ENCODE data around the gene ZNF132.

Gene ZNF132

DNA sequence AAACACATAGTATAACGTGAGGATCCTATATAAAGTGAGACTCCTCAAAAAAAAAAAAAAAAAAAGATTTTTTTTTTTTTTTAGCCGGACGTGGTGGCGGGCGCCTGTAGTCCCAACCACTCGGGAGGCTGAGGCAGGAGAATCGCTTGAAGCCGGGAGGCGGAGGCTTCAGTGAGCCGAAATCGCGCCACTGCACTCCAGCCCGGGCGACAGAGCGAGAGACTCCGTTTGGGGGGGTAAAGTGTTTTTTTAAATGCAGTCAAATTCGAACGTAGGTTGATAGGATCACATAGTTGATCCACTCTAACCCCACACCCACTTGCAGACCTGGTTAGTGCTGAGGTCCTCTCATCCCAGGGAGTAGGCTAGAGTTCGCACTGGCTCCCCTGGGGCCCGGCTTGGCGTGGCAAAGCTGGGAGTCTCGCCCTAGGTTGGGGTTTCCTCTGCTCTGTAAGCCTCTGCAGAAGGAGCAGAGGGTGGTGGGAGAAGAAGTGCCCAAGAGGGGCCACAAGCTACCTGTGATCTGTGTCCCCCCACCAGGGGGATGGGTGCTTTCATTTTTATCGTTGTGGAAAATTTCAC, 38.0 kb downstream of the ZNF132 start:
- DNase-seq (ENCODE audit: low spot score in 2 of 2) = no peak
- ATAC-seq = no peak
- Mint-ChIP-seq H3K4me3 (peak overlapping the region; percentile 88), H3K36me3 (peaks cover 15% of the 10 kb centered on the region), H3K4me1 (peaks cover 23% of the 10 kb centered on the region), H3K27ac (peak overlapping the region; percentile 96), H3K9me3 (no peaks in the 10 kb centered on the region)

GRCh38 chr19:58400916-58401839, 38.8 kb downstream of the ZNF132 start:
- peak; percentile 97 to 99 for DNase-seq (ENCODE audit: low spot score in 2 of 2)
- Mint-ChIP-seq H3K9me3 (no peaks in the 10 kb centered on the region), H3K27ac (peak overlapping the region; percentile 96), H3K4me1 (peaks cover 15% of the 10 kb centered on the region), H3K36me3 (peaks cover 15% of the 10 kb centered on the region), H3K4me3 (peak overlapping the region; percentile 88)
- ATAC-seq = peak; percentile 98

- no peak for DNase-seq (ENCODE audit: low spot score in 2 of 2)
- no peak for ATAC-seq
- Mint-ChIP-seq H3K4me3 (peak overlapping the region; percentile 88), H3K36me3 (peaks cover 22% of the 10 kb centered on the region), H3K9me3 (no peaks in the 10 kb centered on the region), H3K27ac (peak overlapping the region; percentile 96), H3K4me1 (peaks cover 22% of the 10 kb centered on the region)
Measured at GRCh38 chr19:58400316-58400915, 39.5 kb downstream of the ZNF132 start.

GRCh38 chr19:58399903-58400302, 40.0 kb downstream of the ZNF132 start:
- H3K27ac Mint-ChIP-seq = no peak overlapping the region
- no peak for ATAC-seq
- H3K4me1 Mint-ChIP-seq = peaks cover 22% of the 10 kb centered on the region
- DNase-seq (ENCODE audit: low spot score in 2 of 2) = no peak
- H3K4me3 Mint-ChIP-seq = peak overlapping the region; percentile 88
- H3K9me3 Mint-ChIP-seq = no peaks in the 10 kb centered on the region
- H3K36me3 Mint-ChIP-seq = peaks cover 28% of the 10 kb centered on the region

DNA sequence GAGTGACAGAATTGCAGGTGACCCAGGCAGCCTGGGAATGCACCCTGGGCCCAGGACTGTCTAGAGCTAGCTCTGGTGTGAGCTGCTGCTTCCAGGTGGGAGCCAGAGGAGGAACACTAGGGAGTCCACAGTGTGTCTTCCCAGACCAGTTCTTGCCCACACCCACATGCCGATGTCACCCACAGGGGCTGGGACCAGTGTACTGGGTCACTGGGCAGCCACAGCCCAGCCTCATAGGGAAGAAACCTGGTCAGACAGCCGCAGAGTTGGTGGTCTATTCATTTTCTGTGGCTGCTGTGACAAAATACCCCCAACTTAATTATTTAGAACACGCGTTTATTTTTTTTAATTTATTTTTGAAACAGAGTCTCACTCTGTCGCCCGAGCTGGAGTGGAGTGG, 41.4 kb downstream of the ZNF132 start:
- peaks cover 32% of the 10 kb centered on the region for H3K4me1 Mint-ChIP-seq
- no peak overlapping the region for H3K4me3 Mint-ChIP-seq
- no peak for ATAC-seq
- no peak for DNase-seq (ENCODE audit: low spot score in 2 of 2)
- no peaks in the 10 kb centered on the region for H3K9me3 Mint-ChIP-seq
- H3K27ac Mint-ChIP-seq = no peak overlapping the region
- H3K36me3 Mint-ChIP-seq = peaks cover 41% of the 10 kb centered on the region

GRCh38 chr19:58398087-58398486, 41.9 kb downstream of the ZNF132 start:
- H3K4me1 Mint-ChIP-seq = peaks cover 32% of the 10 kb centered on the region
- DNase-seq (ENCODE audit: low spot score in 2 of 2) (no peak), ATAC-seq (no peak)
- no peak overlapping the region for H3K4me3 Mint-ChIP-seq
- no peaks in the 10 kb centered on the region for H3K9me3 Mint-ChIP-seq
- no peak overlapping the region for H3K27ac Mint-ChIP-seq
- peaks cover 46% of the 10 kb centered on the region for H3K36me3 Mint-ChIP-seq

GRCh38 chr19:58397533-58398037, 42.4 kb downstream of the ZNF132 start:
- Mint-ChIP-seq H3K27ac (no peak overlapping the region), H3K4me1 (peaks cover 37% of the 10 kb centered on the region), H3K36me3 (peaks cover 51% of the 10 kb centered on the region), H3K4me3 (no peak overlapping the region), H3K9me3 (no peaks in the 10 kb centered on the region)
- DNase-seq (ENCODE audit: low spot score in 2 of 2) (no peak), ATAC-seq (no peak)

GRCh38 chr19:58396691-58397532, 43.0 kb downstream of the ZNF132 start:
- H3K4me1 Mint-ChIP-seq = peaks cover 37% of the 10 kb centered on the region
- no peak overlapping the region for H3K27ac Mint-ChIP-seq
- peaks cover 57% of the 10 kb centered on the region for H3K36me3 Mint-ChIP-seq
- no peak overlapping the region for H3K4me3 Mint-ChIP-seq
- no peak for DNase-seq (ENCODE audit: low spot score in 2 of 2)
- no peak for ATAC-seq
- H3K9me3 Mint-ChIP-seq = no peaks in the 10 kb centered on the region

DNA sequence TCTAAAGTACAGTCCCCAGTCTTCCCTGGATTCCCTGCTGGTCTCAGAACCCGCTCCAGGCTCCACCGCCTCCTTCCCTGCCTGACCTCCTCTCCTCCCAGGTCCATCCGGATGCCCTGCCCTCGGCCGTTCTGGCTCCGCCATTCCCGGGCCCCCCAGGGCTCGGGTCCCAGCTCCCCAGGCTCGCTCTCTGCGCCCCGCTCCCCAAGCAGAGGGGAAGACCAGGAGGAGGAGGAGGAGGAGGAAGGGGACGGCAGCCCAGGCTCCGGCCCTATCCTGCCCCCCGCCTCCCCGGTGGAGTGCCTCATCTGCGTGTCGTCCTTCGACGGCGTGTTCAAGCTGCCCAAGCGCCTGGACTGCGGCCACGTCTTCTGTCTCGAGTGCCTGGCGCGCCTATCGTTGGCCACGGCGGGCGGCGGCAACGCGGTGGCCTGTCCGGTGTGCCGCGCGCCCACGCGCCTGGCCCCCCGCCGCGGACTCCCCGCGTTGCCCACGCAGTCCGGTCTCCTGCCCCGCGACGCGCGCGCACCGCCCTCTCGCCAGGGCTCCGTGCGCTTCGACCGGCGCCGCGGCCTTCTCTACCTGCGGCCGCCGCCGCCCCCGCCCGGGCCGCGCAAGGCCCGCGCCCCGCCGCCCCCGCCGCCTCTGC, 43.9 kb downstream of the ZNF132 start:
- peaks cover 32% of the 10 kb centered on the region for H3K4me1 Mint-ChIP-seq

GRCh38 chr19:58395220-58395978, 44.6 kb downstream of the ZNF132 start, which contains the start of gene RNF225:
TSS of gene RNF225 (plus strand) at chr19:58395656. CDS start at chr19:58396090, 434 bp downstream.
- peak; percentile 14 for ATAC-seq
- no peak within 1 kb of the TSS for H3K4me3 Mint-ChIP-seq
- peaks cover 65% of the 10 kb centered on the region for H3K36me3 Mint-ChIP-seq
- H3K27ac Mint-ChIP-seq = no peak within 1 kb of the TSS
- DNase-seq (ENCODE audit: low spot score in 2 of 2) = no peak
- peaks cover 25% of the 10 kb centered on the region for H3K4me1 Mint-ChIP-seq
- H3K9me3 Mint-ChIP-seq = no peaks in the 10 kb centered on the region

More for the DNA sequence above, 43.9 kb downstream of the ZNF132 start:
- Mint-ChIP-seq H3K9me3 (no peaks in the 10 kb centered on the region), H3K4me3 (no peak overlapping the region), H3K36me3 (peaks cover 60% of the 10 kb centered on the region), H3K27ac (no peak overlapping the region)
- no peak for ATAC-seq
- DNase-seq (ENCODE audit: low spot score in 2 of 2) = peak in 1 of 2 donors; percentile 56

DNA sequence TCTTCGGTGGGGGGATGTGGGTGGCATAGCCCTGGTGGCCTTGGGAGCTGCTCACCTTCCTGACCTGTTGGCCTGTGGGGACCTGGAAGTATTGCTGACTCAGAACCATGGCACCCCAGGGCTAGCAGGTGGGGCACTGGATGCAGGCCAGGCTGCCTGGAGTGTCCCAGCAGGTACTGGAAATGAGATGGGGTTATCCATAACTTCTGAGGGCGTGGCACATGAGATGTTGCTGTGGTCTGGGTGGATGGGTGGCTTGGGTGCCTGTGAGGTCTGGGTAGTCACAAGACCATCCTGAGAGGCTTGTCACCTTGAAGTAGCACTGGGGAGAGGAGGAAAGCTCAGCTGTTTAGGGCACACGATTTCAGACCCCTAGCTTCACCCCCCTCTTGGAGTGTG, 45.1 kb downstream of the ZNF132 start:
- H3K9me3 Mint-ChIP-seq = no peaks in the 10 kb centered on the region
- peaks cover 21% of the 10 kb centered on the region for H3K4me1 Mint-ChIP-seq
- no peak overlapping the region for H3K4me3 Mint-ChIP-seq
- peak; percentile 3 for ATAC-seq
- H3K36me3 Mint-ChIP-seq = peaks cover 71% of the 10 kb centered on the region
- H3K27ac Mint-ChIP-seq = no peak overlapping the region
- no peak for DNase-seq (ENCODE audit: low spot score in 2 of 2)

- no peak for ATAC-seq
- H3K27ac Mint-ChIP-seq = no peak overlapping the region
- no peak for DNase-seq (ENCODE audit: low spot score in 2 of 2)
- peaks cover 29% of the 10 kb centered on the region for H3K4me1 Mint-ChIP-seq
- peaks cover 82% of the 10 kb centered on the region for H3K36me3 Mint-ChIP-seq
- H3K4me3 Mint-ChIP-seq = no peak overlapping the region
- H3K9me3 Mint-ChIP-seq = no peaks in the 10 kb centered on the region
Measured at GRCh38 chr19:58393725-58394033, 46.3 kb downstream of the ZNF132 start.

DNA sequence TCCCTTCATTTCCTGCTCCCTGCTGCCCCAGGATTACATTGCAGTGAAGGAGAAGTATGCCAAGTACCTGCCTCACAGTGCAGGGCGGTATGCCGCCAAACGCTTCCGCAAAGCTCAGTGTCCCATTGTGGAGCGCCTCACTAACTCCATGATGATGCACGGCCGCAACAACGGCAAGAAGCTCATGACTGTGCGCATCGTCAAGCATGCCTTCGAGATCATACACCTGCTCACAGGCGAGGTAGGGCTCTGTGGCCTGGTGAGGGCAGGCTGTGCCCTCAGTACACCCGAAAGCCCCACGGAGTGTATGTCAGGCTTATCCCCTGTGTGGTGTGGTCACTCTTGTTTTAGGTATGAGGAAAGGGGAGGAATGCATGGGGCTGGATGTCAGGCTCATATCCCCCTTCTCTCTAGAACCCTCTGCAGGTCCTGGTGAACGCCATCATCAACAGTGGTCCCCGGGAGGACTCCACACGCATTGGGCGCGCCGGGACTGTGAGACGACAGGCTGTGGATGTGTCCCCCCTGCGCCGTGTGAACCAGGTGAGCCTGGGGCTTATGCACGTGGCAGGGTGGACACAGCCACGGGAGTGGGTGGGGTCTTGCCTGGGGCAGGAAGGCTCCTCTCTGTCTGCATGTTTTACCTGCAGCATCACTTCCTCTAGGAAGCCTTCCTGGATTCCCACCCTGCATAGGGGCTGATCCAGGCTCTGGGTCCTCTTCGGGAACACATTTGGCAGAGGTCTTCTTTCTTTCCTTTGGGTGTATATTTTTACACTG, 46.8 kb downstream of the ZNF132 start:
- Mint-ChIP-seq H3K27ac (no peak overlapping the region), H3K36me3 (peaks cover 87% of the 10 kb centered on the region)

More for the DNA sequence above, 46.8 kb downstream of the ZNF132 start:
- no peak for ATAC-seq
- DNase-seq (ENCODE audit: low spot score in 2 of 2) = no peak
- no peaks in the 10 kb centered on the region for H3K9me3 Mint-ChIP-seq
- H3K4me3 Mint-ChIP-seq = no peak overlapping the region
- peaks cover 34% of the 10 kb centered on the region for H3K4me1 Mint-ChIP-seq
